Middle frontal gyrus (tissue), 1 donor: ENCODE measurements around the gene B3GNT9.

Experiments
- DNase-seq: peaks from one replicate; pipeline ENCODE4 v3.0.0-alpha.2; 2015; ENCODE audit warnings: low spot score; ENCODE audit errors: extremely low spot score

Gene B3GNT9

DNA sequence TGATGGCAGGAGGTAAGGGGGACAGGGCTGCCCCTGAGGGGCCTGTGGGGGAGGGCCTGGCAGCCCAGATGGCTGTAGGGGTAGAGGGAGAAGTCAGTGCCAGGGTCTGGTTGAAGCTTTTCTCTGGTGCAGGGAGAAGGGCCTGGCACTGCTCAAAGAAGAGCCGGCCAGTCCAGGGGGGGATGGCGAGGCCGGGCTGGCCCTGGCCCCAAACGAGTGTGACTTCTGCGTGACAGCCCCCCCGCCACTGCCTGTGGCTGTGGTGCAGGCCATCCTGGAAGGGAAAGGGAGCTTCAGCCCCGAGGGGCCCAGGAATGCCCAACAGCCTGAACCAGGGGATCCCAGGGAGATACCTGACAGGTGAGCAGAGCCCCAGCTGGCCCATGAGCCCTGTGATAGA lies 16.8 kb upstream of the B3GNT9 start:
- no peak for DNase-seq

DNA sequence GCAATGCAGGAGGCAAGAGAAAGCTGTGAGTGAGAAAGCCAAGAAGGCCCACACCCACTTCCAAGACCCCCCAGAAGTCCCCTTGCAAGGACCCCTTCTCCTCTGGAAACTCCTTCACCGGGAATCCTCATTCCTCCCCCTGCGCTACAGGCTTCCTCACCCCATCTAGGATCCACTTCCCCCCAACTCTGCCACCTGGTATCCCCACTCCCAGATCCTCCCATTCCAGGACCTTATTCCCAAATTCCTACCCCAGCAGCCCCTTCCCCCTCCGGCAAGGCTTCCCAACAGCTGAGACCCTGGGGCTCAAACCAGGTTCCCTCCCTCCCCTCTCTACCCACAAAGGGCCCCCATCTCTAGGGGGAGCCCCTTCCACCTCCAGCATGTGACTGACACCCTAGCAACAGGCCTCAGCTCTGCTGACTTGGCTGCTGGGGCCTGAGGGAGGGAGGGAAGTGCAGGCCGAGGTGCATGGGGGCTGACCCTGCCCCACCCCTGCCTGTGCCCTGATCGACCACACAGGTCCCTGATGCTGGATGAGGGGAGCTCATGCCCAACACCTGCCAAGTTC lies 15.9 kb upstream of the B3GNT9 start:
- DNase-seq = no peak

DNA sequence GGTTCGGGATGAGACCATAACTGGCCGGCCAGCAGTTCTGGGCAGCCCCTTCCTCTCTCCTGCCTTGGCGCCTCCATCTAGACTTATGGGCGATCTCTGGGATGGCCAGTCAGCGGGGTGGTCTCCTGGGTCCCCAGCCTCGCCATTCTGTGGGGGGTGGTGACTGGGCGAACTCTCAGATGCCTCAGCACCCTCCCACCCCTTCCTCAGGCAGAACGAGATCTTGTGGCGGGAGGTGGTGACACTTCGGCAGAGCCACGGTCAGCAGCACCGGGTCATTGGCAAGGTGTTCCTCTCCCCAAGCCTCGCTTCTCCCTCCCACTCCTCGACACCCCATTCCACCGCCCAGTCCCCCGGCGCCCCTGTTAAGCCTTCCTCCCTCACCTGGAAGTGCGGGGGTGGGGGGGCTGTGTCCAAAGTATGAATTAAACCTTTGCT lies 15.3 kb upstream of the B3GNT9 start:
- no peak for DNase-seq

DNA sequence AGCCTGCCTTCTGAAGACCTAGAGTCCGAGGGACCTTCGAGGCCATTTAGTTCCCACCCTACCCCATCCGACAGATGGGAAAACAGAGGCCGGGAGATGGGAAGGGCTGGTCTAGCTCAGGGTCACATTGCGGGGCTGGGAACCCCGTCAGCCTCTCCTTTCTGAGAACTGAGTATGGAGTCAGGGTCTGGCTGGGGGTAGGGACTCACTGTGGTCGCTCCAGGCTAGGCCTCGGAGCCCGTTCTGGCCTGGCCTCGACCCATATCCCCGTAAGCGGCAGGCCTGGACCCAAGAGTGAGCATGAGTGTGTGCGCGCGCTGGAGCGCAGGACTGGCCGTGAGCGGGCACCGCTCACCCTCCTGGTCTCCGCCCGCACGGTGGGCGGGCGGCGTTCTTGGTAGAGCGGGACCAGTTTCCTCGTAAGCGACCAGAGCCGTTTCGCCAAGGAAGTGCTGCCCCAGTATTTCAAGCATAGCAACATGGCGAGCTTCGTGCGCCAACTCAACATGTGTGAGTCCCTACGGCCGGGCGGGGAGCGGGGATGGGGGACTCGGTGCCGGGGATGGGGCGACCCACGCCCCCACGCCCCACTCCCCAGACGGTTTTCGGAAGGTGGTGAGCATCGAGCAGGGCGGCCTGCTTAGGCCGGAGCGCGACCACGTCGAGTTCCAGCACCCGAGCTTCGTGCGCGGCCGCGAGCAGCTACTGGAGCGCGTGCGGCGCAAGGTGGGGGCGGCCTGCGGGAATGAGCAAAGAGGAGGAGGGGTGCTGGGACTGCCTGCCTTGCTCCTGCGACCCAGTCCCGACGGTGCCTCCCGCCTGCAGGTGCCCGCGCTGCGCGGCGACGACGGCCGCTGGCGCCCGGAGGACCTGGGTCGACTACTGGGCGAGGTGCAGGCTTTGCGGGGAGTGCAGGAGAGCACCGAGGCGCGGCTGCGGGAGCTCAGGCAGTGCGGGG lies 14.6 kb upstream of the B3GNT9 start:
- DNase-seq = no peak

DNA sequence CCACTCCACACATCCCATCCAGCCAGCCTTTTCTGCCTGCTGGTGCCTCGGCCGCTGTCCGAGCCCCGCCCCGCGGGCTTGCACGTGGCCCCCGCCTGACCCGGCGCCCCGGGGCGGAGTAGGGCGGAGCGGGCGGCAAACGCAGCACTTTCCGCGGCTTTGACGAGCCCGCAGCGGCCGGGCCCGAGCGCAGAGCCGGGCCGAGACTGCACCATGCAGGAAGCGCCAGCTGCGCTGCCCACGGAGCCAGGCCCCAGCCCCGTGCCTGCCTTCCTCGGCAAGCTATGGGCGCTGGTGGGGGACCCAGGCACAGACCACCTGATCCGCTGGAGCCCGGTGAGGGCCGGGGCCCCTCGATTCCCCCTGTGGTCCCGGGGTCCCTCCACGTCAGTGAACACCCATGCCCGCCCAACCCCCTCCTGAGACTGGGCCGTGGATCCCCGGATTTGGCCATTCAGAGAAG lies 13.8 kb upstream of the B3GNT9 start, which contains the start of gene HSF4:
Gene HSF4 (plus strand): TSS at position 147 of the 463 bp plus-strand sequence. CDS start 67 bp downstream, at position 214.
- DNase-seq = no peak

DNA sequence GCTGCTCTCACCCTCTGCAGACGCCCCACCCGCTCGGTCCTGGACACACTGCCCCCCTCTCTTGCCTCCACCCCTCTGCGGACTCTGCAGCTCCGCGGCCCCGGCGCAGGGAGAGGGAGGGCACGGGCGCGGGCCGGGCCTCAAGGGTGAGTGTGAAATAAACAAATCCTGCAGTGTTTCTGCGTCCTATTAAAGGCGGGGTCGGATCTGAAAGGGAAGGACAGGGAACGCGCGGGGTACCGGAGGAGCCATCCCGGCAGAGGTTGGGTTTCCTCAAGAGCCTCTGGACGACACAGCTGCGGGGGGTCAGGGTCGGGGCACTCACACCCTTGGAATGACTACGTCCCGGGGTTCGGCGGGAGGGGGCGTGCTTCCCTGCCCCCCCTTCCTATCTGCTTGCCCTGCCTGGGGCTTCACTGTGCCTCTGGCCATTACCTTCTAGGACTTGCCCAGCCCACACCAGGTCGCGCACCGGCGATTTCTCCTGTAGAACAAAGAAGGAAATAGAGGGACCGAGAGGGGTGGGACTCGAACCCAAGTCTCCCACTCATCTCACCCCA lies 13.3 kb upstream of the B3GNT9 start:
- no peak for DNase-seq

DNA sequence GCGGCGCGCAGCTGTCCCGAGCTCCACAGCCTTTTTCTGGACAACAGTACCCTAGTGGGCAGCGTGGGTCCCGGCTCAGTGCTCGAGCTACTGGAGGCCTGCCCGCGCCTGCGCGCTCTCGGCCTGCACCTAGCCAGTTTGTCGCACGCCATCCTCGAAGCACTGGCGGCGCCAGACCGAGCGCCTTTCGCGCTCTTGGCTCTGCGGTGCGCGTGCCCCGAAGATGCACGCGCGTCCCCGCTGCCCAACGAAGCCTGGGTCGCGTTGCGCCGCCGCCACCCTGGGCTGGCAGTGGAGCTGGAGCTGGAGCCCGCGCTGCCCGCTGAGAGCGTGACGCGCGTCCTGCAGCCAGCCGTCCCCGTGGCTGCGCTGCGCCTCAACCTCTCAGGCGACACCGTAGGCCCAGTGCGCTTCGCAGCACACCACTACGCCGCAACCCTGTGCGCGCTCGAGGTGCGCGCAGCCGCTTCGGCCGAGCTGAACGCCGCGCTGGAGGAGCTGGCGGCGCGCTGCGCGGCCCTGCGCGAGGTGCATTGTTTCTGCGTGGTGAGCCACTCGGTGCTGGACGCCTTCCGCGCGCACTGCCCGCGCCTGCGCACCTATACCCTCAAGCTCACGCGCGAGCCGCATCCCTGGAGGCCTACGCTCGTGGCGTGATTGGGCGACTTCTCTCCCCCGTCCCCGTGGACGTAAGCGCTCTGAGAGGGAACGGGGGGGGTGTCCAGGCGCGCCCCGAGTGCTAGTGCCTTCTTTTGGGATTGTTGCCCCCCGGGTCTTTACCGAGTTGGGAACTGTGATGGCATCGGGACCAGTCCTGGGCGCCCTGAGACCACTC lies 12.6 kb upstream of the B3GNT9 start:
- DNase-seq = peak; percentile 85

DNA sequence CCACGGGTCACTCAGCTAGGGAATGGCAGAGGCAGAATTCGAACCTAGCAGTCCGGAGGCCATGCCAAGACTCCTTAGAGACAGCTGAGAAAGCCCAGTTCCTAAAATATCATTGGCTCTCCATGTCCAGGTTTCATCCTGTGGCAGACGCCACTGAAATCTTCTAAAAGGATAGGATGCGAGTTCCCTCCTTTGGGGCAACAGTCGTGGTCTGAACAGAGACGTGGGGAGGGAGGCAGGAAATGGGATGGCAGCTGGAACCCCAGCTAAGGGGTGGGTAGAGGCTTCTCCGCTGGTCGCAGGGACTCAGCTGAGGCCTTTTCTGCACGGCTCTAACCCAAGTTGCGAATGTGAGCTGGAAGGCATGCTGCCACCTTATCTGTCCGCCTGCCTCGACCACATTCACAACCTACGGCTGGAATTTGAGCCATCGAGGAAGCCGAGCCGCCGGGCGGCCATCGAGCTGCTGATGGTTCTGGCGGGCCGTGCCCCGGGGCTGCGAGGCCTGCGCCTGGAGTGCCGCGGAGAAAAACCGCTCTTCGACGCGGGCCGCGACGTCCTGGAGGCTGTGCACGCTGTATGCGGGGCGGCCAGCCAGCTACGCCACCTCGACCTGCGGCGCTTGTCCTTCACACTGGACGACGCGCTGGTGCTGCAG lies 11.8 kb upstream of the B3GNT9 start:
- no peak for DNase-seq

DNA sequence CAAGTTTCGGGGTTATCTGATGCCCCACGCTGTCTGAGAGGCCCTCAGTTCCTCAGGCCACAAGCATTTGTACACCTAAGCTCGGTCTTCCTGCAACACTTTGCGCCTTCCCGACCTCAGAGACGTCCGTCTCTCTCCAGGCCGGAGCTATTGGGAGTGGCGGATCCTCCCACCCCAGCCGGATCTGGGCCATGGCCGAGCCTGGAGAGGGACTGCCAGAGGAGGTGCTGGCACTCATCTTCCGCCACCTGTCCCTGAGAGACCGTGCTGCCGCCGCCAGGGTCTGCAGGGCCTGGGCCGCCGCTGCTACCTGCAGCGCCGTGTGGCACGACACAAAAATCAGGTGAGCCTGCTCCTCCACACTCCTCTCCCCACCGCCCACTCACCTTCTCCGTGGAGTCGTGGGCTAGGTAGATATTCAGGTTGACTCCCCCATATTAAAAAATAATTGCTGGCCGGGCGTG lies 10.8 kb upstream of the B3GNT9 start:
- DNase-seq = no peak

DNA sequence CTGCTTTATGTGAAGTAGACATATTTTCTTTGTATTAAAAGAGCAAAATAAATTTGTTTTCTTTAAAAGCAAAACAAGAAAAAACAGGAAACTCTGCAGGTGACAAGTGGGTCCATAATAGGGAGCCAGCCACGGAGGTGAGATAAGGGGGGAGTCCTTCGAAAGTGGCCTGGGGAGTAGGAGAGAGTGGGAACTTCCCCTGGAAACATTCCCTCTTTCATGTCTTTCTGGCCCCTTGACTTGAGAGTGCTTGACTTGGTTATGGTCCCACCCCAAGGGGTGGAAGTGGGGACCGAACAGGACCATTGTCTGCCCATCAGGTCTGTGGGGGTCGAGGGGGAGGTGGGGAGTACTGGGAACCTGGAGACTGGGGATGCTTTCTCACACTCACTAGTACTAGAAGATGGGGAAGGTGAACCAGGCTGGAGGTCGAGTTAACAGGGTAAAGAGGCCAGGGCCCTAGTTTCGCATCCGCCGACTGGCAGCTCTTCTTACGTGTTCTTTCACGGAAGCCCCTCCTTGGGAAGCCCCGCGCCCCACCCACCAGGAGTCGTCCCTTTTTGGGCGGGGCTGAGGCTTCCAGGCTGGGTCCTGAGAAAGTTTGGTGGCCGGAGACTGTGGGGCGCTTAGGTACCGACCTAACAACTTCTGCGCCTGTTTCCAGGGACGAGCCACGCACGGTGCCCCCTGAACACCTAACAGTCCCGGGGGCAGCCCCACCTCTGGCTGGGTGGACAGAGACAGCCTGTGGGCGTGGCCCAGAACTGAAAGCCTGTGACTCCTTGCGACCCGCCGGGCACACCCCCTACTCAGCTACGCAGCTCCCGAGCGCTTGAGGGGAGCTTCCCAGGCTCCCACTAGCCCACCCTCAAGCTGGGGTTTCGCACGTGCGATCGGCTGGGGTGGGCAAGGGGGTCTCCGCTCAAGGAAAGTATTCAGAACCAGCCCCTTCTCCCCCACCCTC lies 8.1 kb upstream of the B3GNT9 start:
- DNase-seq = no peak

DNA sequence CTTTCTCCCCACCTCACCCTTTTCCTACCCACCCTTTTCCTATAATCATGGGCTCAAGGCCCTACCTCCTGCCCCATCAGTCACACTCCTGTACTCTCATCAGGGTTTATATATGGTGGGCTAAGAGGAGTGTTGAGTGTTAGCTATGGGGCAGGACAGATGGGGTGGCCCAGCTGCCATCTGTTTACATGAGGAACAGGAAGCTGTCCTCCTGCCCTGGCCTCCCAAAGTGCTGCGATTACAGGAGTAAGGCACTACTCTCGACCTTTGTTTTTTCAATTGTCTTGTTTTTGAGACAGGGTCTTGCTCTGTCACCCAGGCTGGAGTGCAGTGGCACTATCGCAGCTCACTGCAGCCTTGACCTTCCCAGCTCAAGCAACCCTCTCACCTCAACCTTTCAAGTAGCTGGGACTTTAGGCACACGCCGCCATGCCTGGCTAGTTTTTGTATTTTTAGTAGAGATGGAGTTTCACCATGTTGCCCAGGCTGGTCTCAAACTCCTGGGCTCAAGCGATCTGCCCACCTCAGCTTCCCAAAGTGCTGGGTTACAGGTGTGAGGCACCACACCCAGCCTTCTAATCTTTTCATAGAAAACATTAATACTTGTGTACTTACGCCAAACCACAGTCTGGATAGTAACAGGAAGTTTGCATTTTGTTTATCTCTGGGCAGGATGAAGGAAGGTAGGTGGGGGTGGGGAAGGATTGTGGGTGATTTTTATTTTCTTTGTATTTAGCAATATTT lies 7.3 kb upstream of the B3GNT9 start:
- no peak for DNase-seq

DNA sequence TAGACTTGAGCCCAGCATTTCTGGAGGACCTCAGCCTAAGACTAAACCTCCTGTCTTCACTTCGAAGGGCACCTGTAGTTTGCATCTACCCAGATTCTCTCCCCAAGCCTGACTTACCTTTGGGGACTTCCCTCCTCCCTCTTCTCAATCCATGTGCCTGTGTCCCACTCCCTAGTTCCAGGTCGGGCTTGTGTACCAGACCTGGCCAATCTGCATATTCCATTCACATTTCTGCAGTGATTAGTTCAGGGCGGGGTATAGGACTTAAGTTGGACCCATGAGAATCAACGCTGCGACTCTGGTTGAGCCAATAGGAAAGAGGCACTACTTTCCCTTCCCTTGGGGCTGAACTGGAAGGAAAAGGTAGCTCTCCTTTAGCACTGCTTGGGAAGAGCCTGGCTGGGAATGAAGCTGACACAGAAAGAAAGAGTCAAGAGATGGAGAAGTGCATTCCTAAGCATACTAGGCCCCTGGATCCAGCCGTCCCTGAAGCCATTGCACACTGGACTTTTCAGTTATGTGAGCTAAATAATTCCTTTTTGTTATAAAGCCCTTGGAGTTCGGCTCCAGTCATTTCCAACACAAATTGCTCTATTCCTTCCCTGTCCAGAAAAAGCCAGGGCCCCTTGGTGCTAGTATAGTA lies 6.4 kb upstream of the B3GNT9 start:
- no peak for DNase-seq

DNA sequence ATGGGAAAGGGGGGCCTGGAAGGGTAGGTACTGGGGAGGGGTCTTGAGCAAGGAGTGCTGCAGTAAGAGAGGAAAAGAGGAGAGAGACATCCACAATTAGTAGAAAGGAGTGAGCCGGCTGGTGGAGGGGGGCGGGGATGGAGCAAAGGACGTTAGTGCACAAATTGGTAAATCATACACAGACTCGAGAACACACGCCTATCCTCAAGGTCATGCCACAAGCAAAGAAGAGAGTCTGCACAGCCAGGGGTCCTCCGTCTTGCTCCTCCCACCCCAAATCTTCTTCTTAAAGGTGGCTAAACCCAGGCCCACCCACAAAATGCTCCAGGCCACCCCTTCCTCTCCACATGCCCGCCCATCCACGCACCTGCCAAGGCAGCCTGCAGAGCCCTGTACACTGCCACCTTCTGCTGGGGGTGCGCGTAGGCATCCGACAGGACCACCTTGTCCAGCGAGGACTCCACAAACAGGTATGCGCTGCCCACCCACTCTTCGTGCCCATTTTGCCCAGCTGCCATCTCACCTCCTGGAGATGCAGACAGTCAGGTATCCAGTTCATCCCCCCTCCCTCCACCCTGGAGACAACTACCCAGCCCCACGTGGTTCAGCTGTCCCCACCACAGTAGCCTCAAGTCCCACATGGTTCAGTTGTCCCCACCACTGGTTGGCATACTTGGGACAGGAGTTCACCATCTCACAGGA lies 5.5 kb upstream of the B3GNT9 start:
- no peak for DNase-seq

DNA sequence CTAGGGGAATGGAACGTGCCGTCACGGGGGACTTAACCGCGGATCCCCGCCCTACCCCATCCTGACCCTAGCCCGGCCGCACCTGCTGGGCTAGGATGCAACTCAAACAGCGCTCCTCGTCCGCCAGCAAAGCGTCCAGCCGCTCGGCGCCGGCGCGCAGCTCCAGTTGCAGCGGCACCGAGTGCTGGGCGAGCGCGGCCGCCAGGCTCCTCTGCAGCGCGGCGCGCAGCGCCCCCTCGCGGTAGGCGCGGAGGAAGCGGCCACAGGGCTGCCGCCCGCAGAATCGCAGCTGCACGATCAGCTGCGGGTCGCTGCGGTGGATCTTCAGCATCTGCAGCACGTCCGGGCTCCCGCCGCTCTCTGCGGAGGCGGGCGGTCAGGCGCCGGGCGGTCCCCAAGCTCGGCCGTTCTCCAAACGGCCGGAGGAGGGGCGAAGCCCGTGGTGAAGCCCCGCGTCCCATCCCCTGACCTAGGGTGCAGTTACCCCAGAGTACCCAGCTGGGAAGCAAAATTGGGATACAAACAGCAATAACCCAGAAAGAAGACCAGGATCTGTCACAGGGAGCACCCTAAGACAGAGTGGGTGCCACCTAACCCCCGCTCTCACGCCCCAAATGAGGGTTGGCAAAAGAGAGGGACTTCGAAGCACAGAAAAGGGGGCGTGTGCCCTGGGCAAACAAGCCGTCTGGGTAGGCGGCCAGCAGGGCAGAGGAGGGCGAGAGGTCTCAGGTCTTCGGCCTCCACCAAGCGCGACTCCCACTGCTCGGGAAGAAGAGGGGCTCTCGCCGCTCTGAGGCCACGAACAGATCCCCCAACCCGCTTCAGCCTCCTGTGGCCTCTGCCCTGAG lies 4.7 kb upstream of the B3GNT9 start:
- DNase-seq = peak; percentile 86

DNA sequence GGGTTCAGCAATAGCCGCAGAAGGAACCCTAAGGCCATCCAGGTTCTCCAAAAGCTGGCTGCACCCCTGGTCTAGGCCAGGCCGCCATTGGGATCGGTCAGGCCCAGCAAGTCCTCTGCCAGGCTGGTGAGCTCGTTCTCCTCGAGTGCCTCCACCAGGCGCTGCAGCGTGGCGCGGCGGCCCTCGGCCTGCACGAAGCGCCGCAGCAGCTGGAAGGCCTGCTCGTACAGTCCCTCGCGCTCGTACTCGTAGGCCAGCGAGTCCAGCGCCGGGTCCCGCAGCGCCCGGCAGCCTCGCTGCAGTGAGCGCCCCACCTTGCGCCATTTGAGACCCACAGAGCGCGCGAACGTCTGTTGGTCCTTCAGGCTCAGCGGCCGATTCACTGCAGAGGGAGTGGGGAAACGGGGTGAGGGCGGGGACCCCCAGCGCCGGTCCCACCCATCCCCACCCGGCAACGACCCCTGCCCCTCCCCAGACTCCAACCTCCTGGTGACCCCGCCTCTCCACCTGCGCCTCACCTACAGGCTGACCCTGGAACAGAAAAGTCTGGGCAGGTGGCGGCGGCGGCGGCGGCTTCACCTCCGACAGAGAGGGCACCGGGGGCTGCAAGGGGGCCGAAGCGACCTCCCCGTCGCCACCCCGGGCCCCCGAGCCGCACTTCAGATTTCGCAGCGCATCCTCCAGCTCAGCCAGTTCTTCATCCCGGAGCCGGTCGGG lies 3.9 kb upstream of the B3GNT9 start:
- DNase-seq = no peak

DNA sequence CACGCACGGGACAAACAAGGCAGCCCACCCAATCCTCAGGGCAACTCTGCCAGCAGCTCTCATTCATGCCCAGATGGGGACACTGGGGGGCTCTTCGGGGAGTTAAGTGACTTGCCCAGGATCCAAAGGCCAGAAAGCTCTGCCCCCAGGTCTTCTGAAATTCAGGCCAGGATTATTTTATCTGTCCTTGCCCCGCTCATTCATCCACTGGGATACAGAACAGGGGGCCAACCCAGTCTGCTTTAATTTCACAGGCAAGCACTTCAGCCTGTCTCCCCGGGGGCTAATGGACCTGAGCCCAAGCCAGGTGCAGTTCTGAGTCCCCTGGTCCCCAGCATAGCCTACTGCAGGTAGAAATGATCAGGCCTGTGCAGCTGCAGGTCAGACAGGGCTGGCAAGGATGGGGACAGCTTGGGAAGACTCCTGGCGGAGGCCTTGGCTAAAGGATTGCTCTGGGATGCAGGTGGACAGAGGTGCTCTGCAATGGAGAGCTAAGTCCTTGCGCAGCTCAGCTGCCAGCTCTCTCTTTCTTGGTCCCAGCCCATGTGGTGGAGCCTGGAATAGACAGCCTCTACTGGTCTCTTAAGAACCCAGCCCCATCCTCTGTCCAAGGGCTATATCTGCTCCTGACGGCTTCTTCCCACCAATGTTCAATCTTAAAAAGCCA lies 766 bp upstream of the B3GNT9 start:
- DNase-seq = no peak
